Measurements from ENCODE around the gene ZNF737.

GRCh38 chr19:20611866-20612265 is 46.3 kb upstream of the ZNF737 start:
- TF ChIP-seq CTCF (conservative IDR thresholded peaks at IDR 0.05 in 1 of 2, IDR thresholded peaks at IDR 0.05 in 1 of 2; ENCODE audit: low read depth in 1 of 2, low read length in 2 of 2), result no peak
- TF ChIP-seq EZH2 (IDR thresholded peaks at IDR 0.05; ENCODE audit: low read length, missing control alignments), result no peak

Measured in fibroblast of lung (primary cell).